Inflammatory macrophage treated with lipopolysaccharide for 4 hours (primary cell): ENCODE data around the gene PRUNE2.

Experiments
- DNase-seq: peaks from one replicate; pipeline ENCODE4 v3.0.0-alpha.2; 2020

Gene PRUNE2

GRCh38 chr9:76901801-76902200 is 4.1 kb downstream of the PRUNE2 start:
- DNase-seq, result no peak

- DNase-seq, result no peak
Observed at GRCh38 chr9:76900884-76901440, 5.0 kb downstream of the PRUNE2 start.

- DNase-seq, result no peak
Observed at GRCh38 chr9:76898786-76899185, 7.1 kb downstream of the PRUNE2 start.

GRCh38 chr9:76897804-76898525 is 7.9 kb downstream of the PRUNE2 start:
- DNase-seq, result no peak

GRCh38 chr9:76896035-76896434 is 9.9 kb downstream of the PRUNE2 start:
- DNase-seq, result no peak

- DNase-seq, result no peak
Observed at GRCh38 chr9:76895186-76895585, 10.7 kb downstream of the PRUNE2 start.

GRCh38 chr9:76894198-76894597 is 11.7 kb downstream of the PRUNE2 start:
- DNase-seq, result no peak

- DNase-seq, result no peak
Observed at GRCh38 chr9:76893395-76893932, 12.4 kb downstream of the PRUNE2 start.

GRCh38 chr9:76891874-76892273 is 14.0 kb downstream of the PRUNE2 start:
- DNase-seq, result no peak

GRCh38 chr9:76891279-76891678 is 14.6 kb downstream of the PRUNE2 start:
- no peak for DNase-seq

GRCh38 chr9:76887951-76888350 is 18.0 kb downstream of the PRUNE2 start:
- DNase-seq, result no peak

- DNase-seq, result no peak
Observed at GRCh38 chr9:76887003-76887821, 18.7 kb downstream of the PRUNE2 start.

- DNase-seq, result no peak
Observed at GRCh38 chr9:76886318-76886717, 19.6 kb downstream of the PRUNE2 start.

GRCh38 chr9:76884823-76885222 is 21.1 kb downstream of the PRUNE2 start:
- no peak for DNase-seq

- DNase-seq, result no peak
Observed at GRCh38 chr9:76883341-76883855, 22.5 kb downstream of the PRUNE2 start.

- DNase-seq, result no peak
Observed at GRCh38 chr9:76882686-76883085, 23.2 kb downstream of the PRUNE2 start.

- no peak for DNase-seq
Observed at GRCh38 chr9:76880210-76880609, 25.7 kb downstream of the PRUNE2 start.

- DNase-seq, result no peak
Observed at GRCh38 chr9:76878933-76879332, 27.0 kb downstream of the PRUNE2 start.

GRCh38 chr9:76877961-76878360 is 28.0 kb downstream of the PRUNE2 start:
- no peak for DNase-seq

GRCh38 chr9:76876098-76876497 is 29.8 kb downstream of the PRUNE2 start:
- DNase-seq, result no peak

- no peak for DNase-seq
Observed at GRCh38 chr9:76873821-76874220, 32.1 kb downstream of the PRUNE2 start.

- no peak for DNase-seq
Observed at GRCh38 chr9:76873056-76873792, 32.7 kb downstream of the PRUNE2 start.

- no peak for DNase-seq
Observed at GRCh38 chr9:76868897-76869296, 37.0 kb downstream of the PRUNE2 start.
